ENCODE measurements around the gene CFAP20. TPM values are rescaled to one million over a fixed set of nuclear protein-coding genes. Genes with fewer than 3 reads are reported as not detected.

Gene CFAP20
- total RNA-seq, 2 experiments from 2014 or later = 250 to 261 TPM

DNA sequence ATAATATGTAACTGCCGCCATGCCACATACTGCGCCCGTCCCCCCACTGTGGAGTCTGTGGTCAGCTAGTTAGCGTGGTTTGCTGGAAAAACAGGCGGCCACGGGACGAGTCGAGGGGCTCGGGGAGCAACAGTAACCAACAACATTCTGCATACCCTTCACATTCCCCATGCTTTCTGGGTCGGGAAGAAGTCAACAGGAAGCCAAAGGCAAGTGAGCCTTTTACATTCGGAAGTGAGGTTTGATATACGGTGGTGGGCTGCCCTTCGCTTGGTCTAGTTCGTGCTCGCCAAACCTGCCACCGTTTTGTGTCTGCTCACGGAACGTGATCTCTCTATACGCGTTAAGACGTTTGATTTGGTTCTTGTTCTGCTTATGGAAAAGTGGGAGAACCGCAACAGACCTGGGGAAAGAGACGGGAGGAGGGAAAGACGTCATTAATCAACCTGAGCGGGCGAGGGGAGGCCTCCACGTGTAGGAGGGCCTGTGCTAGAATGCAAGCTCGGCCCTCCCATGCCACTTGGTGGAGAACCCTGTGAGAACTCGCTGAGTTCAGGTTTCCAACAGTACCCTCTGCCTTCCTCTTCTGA is 28.9 kb upstream of the CFAP20 start:
- no peaks in the 10 kb centered on the region for H3K27me3 Mint-ChIP-seq
- H3K27ac Mint-ChIP-seq = no peak overlapping the region
- Histone ChIP-seq H3K4me1 (ENCODE audit: insufficient read depth, low read length) (no peaks in the 10 kb centered on the region), H3K27me3 (ENCODE audit: control insufficient read depth in 1 of 2, insufficient read depth in 2 of 2, low read length in 2 of 2) (no peaks in the 10 kb centered on the region), H3K4me3 (ENCODE audit: low read length) (no peak overlapping the region), H3K36me3 (ENCODE audit: insufficient read depth, low read length) (peaks cover 23% of the 10 kb centered on the region), H3K9me3 (ENCODE audit: control insufficient read depth in 1 of 2, insufficient read depth in 1 of 2, low read length in 2 of 2) (no peaks in the 10 kb centered on the region), H3K27ac (ENCODE audit: low read depth in 1 of 2, low read length in 2 of 2) (no peak overlapping the region)
- intact Hi-C loops (cut with DNase I, micrococcal nuclease) = no loop called here
- TF ChIP-seq, protein P1, sequence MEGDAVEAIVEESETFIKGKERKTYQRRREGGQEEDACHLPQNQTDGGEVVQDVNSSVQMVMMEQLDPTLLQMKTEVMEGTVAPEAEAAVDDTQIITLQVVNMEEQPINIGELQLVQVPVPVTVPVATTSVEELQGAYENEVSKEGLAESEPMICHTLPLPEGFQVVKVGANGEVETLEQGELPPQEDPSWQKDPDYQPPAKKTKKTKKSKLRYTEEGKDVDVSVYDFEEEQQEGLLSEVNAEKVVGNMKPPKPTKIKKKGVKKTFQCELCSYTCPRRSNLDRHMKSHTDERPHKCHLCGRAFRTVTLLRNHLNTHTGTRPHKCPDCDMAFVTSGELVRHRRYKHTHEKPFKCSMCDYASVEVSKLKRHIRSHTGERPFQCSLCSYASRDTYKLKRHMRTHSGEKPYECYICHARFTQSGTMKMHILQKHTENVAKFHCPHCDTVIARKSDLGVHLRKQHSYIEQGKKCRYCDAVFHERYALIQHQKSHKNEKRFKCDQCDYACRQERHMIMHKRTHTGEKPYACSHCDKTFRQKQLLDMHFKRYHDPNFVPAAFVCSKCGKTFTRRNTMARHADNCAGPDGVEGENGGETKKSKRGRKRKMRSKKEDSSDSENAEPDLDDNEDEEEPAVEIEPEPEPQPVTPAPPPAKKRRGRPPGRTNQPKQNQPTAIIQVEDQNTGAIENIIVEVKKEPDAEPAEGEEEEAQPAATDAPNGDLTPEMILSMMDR (IDR thresholded peaks at IDR 0.05) = no peak
- H3K9me3 Mint-ChIP-seq = no peaks in the 10 kb centered on the region
- POLR2A ChIA-PET = no interaction called here
- CTCF ChIA-PET = no interaction called here
- ATAC-seq (ENCODE audit: poor library complexity) = no peak
- H3K4me1 Mint-ChIP-seq (ENCODE audit: low read depth) = no peaks in the 10 kb centered on the region
- peaks cover 44% of the 10 kb centered on the region for H3K36me3 Mint-ChIP-seq (ENCODE audit: low read depth)
- no peak for DNase-seq
- H3K4me3 Mint-ChIP-seq = no peak overlapping the region

- H3K9me3 Mint-ChIP-seq = no peaks in the 10 kb centered on the region
- ChIA-PET CTCF (no interaction called here), POLR2A (no interaction called here)
- no peak for DNase-seq
- Histone ChIP-seq H3K4me1 (ENCODE audit: insufficient read depth, low read length) (no peaks in the 10 kb centered on the region), H3K27me3 (ENCODE audit: control insufficient read depth in 1 of 2, insufficient read depth in 2 of 2, low read length in 2 of 2) (no peaks in the 10 kb centered on the region), H3K27ac (ENCODE audit: low read depth in 1 of 2, low read length in 2 of 2) (no peak overlapping the region), H3K9me3 (ENCODE audit: control insufficient read depth in 1 of 2, insufficient read depth in 1 of 2, low read length in 2 of 2) (no peaks in the 10 kb centered on the region), H3K4me3 (ENCODE audit: low read length) (no peak overlapping the region), H3K36me3 (ENCODE audit: insufficient read depth, low read length) (peaks cover 17% of the 10 kb centered on the region)
- no peak overlapping the region for H3K4me3 Mint-ChIP-seq
- H3K36me3 Mint-ChIP-seq (ENCODE audit: low read depth) = peaks cover 38% of the 10 kb centered on the region
- TF ChIP-seq, protein P1 (IDR thresholded peaks at IDR 0.05) = no peak
- intact Hi-C loops (cut with DNase I, micrococcal nuclease) = no loop called here
- H3K4me1 Mint-ChIP-seq (ENCODE audit: low read depth) = no peaks in the 10 kb centered on the region
- no peaks in the 10 kb centered on the region for H3K27me3 Mint-ChIP-seq
- no peak overlapping the region for H3K27ac Mint-ChIP-seq
- ATAC-seq (ENCODE audit: poor library complexity) = no peak
Observed at GRCh38 chr16:58157239-58157638, 28.1 kb upstream of the CFAP20 start.

DNA sequence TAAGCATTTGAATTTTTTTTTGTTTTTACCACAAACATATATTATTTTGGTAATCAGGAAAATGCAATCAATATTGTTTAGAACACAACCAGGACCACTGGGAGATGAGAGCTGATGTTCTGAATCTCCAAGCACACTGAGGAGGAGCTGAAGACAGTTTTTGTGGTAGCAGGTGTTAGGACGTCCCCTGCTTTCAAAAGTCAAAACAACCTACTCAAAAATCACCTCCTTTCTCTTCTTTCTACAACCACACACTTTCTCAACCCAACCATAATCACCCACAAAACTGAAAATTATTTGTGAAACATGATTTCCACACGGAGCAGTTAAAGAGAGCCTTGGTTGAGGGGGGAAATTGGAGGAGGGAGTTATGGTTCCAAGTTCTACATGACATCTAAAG is 26.7 kb upstream of the CFAP20 start:
- no peak for ATAC-seq (ENCODE audit: poor library complexity)
- Mint-ChIP-seq H3K27me3 (no peaks in the 10 kb centered on the region), H3K9me3 (no peaks in the 10 kb centered on the region), H3K4me1 (ENCODE audit: low read depth) (no peaks in the 10 kb centered on the region), H3K4me3 (no peak overlapping the region), H3K27ac (no peak overlapping the region), H3K36me3 (ENCODE audit: low read depth) (peaks cover 28% of the 10 kb centered on the region)
- no peak for DNase-seq
- Histone ChIP-seq H3K9me3 (ENCODE audit: control insufficient read depth in 1 of 2, insufficient read depth in 1 of 2, low read length in 2 of 2) (no peaks in the 10 kb centered on the region), H3K36me3 (ENCODE audit: insufficient read depth, low read length) (peaks cover 3% of the 10 kb centered on the region), H3K27me3 (ENCODE audit: control insufficient read depth in 1 of 2, insufficient read depth in 2 of 2, low read length in 2 of 2) (no peaks in the 10 kb centered on the region), H3K27ac (ENCODE audit: low read depth in 1 of 2, low read length in 2 of 2) (no peak overlapping the region), H3K4me1 (ENCODE audit: insufficient read depth, low read length) (no peaks in the 10 kb centered on the region), H3K4me3 (ENCODE audit: low read length) (no peak overlapping the region)
- TF ChIP-seq, protein P1 (IDR thresholded peaks at IDR 0.05) = no peak
- intact Hi-C loops (cut with DNase I, micrococcal nuclease) = no loop called here
- POLR2A ChIA-PET = interaction anchor here (0.8 kb wide), 1 partner anchor 26 kb away, joined by 3 read pairs; no protein-coding TSS in a partner anchor
- CTCF ChIA-PET = no interaction called here

Data from CD4-positive, alpha-beta T cell (primary cell).